T-helper 2 cell treated with Interferon-gamma antibody and Interleukin-4, amounts not matched to agents 100 ng/mL and 5 ng/mL, for 36 hours (primary cell): ENCODE measurements around the gene SANBR. TPM values are rescaled to one million over a fixed set of nuclear protein-coding genes. Genes with fewer than 3 reads are reported as not detected.

Experiments used
- intact Hi-C: fragments of 100-400 bp; cut with micrococcal nuclease; formaldehyde crosslinking; loops from one replicate; pipeline ENCODE4 v1.15.1; 2023
- total RNA-seq: library from RNA; stranded (reverse); gene quantifications from 2 replicates; pipeline ENCODE4 v1.2.3, GENCODE V29; 2022

Gene SANBR
- total RNA-seq, 1 donor from 2014 or later, result 13.0 TPM

- intact Hi-C loops, result no loop called here
Observed at GRCh38 chr2:61085883-61086282, 20.2 kb downstream of the SANBR start.

- intact Hi-C loops, result no loop called here
Observed at GRCh38 chr2:61089797-61090196, 24.1 kb downstream of the SANBR start.

GRCh38 chr2:61090386-61090921, 24.8 kb downstream of the SANBR start:
- intact Hi-C loops, result no loop called here

GRCh38 chr2:61091485-61091884, 25.8 kb downstream of the SANBR start:
- intact Hi-C loops, result no loop called here

- intact Hi-C loops, result no loop called here
Observed at GRCh38 chr2:61096438-61096837, 30.8 kb downstream of the SANBR start.

- intact Hi-C loops, result no loop called here
Observed at GRCh38 chr2:61100801-61101200, 35.1 kb downstream of the SANBR start.

- intact Hi-C loops, result no loop called here
Observed at GRCh38 chr2:61109291-61109690, 43.6 kb downstream of the SANBR start.

GRCh38 chr2:61111708-61112107, 46.0 kb downstream of the SANBR start:
- intact Hi-C loops, result no loop called here

GRCh38 chr2:61114147-61114546, 48.5 kb downstream of the SANBR start:
- intact Hi-C loops, result no loop called here

Other genes starting within 250 kb of the SANBR start
- 18.2 TPM in 2 replicates for gene REL, start 184.3 kb upstream of the SANBR start, total RNA-seq
- 16.9 and 20.3 TPM in 2 replicates for gene PEX13, start 48.2 kb upstream of the SANBR start, total RNA-seq
- 6.1 and 7.6 TPM in 2 replicates for gene PUS10, start 47.6 kb upstream of the SANBR start, total RNA-seq
- gene C2orf74, start 96.3 kb downstream of the SANBR start, total RNA-seq, result 2.9 and 7.0 TPM in 2 replicates